Subcutaneous abdominal adipose tissue (tissue), 5 donors: ENCODE results near the gene RTL9.

Source experiments
- H3K27ac ChIP-seq: one replicate; pipeline ENCODE4 v1.7.0; 2013; ENCODE audit warnings: low read depth, mild to moderate bottlenecking, inconsistent platforms, low read length, moderate library complexity
- H3K27me3 ChIP-seq, 5 donors: one replicate each; pipeline ENCODE4 v1.7.0; 2013; ENCODE audit warnings: low read length in 5 of 5, inconsistent platforms in 1 of 5; ENCODE audit not compliant: control insufficient read depth in 5 of 5, insufficient read depth in 4 of 5
- H3K36me3 ChIP-seq, 5 donors: one replicate each; pipeline ENCODE4 v1.7.0; 2013; ENCODE audit warnings: low read length in 5 of 5; ENCODE audit not compliant: control insufficient read depth in 5 of 5, insufficient read depth in 5 of 5
- H3K4me1 ChIP-seq, 5 donors: one replicate each; pipeline ENCODE4 v1.7.0; 2013; ENCODE audit warnings: low read length in 5 of 5, mild to moderate bottlenecking in 3 of 5, moderate library complexity in 1 of 5; ENCODE audit not compliant: control insufficient read depth in 5 of 5, insufficient read depth in 5 of 5
- H3K4me3 ChIP-seq, 5 donors: one replicate each; pipeline ENCODE4 v1.7.0; 2013; ENCODE audit warnings: low read length in 5 of 5, low read depth in 1 of 5
- H3K9ac ChIP-seq, 5 donors: one replicate each; pipeline ENCODE4 v1.7.0; 2013; ENCODE audit warnings: low read length in 5 of 5, mild to moderate bottlenecking in 4 of 5, moderate library complexity in 3 of 5
- H3K9me3 ChIP-seq, 5 donors: one replicate each; pipeline ENCODE4 v1.7.0; 2013; ENCODE audit warnings: low read length in 5 of 5; ENCODE audit not compliant: control insufficient read depth in 5 of 5
- donor health status: healthy.
- donor health status: healthy.
- donor health status: healthy.
- donor health status: healthy.
- donor health status: healthy.

Gene RTL9

DNA sequence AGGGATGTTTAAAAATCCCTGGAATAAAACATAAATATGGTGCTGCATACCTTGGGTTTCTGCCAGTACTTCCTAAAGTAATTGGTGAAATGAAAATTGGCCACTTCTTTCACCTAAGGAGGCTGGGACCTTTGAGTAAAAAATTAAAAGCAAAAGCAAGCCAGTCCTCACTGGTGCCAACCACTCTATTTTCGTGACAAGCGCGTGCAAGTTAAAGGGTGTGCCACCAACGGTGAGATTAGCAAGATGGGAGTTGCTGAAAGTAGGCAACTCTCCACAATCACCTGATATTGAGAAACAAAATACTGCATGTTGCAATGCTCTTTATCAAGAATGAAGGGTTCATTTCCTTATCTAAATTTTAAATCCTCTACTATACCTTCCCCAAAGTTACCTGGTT is 19.7 kb upstream of the RTL9 start:
- Histone ChIP-seq H3K4me1 (peaks cover 0 to 2% (median 0%) of the 10 kb centered on the region in 5 donors), H3K4me3 (no peak overlapping the region), H3K27me3 (peaks cover 0 to 7% (median 0%) of the 10 kb centered on the region in 5 donors), H3K9me3 (no peaks in the 10 kb centered on the region), H3K36me3 (no peaks in the 10 kb centered on the region), H3K9ac (no peak overlapping the region), H3K27ac (no peak overlapping the region)

DNA sequence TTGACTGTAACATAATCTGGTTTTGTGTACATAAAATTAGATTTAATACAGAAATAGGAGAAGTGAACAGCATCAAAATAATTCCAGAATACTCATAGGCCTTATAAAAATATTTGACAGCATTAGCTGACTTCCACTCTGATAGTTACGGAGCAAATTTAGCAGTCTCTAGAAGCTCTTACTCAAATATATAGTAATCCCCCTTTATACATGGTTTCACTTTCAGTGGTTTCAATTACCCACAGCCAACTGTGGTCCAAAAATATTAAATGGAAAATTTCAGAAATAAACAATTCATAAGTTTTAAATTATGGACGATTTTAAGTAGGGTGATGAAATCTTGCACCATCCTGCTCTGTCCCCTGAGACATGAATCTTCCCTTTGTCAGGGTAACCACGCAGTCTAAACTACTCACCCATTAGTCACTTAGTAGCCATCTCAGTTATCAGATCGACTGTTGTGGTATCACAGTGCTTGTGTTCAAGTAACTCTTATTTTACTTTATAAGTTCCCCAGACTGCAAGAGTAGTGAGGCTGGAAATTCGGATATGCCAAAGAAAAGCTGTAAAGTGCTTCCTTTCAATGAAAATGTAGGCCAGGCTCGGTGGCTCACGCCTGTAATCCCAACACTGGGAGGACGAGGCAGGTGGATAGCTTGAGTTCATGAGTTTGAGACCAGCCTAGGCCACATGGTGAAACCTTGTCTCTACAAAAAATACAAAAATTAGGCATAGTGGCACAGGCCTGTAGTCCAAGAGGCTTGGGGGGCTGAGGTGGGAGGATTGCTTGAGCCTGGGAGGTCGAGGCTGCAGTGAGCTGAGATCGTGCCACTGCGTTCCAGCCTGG is 17.2 kb upstream of the RTL9 start:
- H3K27me3 ChIP-seq = no peaks in the 10 kb centered on the region
- H3K27ac ChIP-seq = peak overlapping the region; percentile 33
- H3K4me1 ChIP-seq = peaks cover 0 to 2% (median 0%) of the 10 kb centered on the region in 5 donors
- no peak overlapping the region for H3K9ac ChIP-seq
- H3K4me3 ChIP-seq = peak overlapping the region in 1 of 5 donors; percentile 11
- no peaks in the 10 kb centered on the region for H3K9me3 ChIP-seq
- no peaks in the 10 kb centered on the region for H3K36me3 ChIP-seq

DNA sequence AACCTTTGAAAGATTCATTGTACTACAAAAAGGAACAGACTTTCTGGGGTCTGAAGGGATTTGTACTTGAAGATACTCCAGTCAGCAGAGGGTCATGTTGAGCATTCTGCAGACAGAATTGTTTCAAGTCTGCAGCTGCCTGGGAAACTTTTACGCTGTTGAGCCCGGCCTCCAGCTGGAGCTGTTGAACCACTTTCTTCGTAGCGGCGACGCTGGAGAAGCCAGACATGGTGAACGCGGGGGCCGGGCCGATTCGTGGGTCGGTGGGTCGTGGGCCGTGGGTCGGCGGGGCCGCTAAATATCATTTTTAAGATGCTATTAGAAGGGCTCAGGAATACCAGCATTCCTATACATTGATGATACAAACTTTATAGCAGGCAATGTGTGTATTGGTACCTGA is 12.0 kb upstream of the RTL9 start:
- Histone ChIP-seq H3K9me3 (no peaks in the 10 kb centered on the region), H3K27ac (no peak overlapping the region), H3K36me3 (no peaks in the 10 kb centered on the region), H3K4me1 (no peaks in the 10 kb centered on the region), H3K9ac (no peak overlapping the region), H3K4me3 (no peak overlapping the region), H3K27me3 (peaks cover 0 to 3% (median 0%) of the 10 kb centered on the region in 5 donors)

DNA sequence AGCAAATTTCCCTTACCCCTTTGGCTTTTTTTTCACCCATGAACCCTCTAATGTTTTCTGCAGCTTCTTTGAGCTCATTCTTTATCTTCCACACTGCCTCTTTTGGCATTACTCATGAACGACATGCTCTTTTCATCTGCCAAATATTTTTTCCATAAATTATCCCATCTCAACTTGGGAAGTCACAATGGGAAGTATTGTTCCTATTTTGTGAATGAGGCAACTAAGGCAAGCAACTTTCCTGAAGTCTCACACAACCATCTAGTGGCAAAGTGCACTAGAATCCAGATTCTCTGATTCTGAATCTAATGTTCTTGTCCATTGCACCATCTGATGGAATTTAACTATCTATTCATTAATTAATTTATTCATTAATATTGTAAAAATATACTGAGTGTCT is 625 bp downstream of the RTL9 start:
- H3K36me3 ChIP-seq = no peaks in the 10 kb centered on the region
- H3K27ac ChIP-seq = no peak overlapping the region
- no peak overlapping the region for H3K4me3 ChIP-seq
- H3K4me1 ChIP-seq = peaks cover 0 to 4% (median 0%) of the 10 kb centered on the region in 5 donors
- H3K9me3 ChIP-seq = no peaks in the 10 kb centered on the region
- H3K27me3 ChIP-seq = peaks cover 0 to 4% (median 4%) of the 10 kb centered on the region in 5 donors
- H3K9ac ChIP-seq = no peak overlapping the region

DNA sequence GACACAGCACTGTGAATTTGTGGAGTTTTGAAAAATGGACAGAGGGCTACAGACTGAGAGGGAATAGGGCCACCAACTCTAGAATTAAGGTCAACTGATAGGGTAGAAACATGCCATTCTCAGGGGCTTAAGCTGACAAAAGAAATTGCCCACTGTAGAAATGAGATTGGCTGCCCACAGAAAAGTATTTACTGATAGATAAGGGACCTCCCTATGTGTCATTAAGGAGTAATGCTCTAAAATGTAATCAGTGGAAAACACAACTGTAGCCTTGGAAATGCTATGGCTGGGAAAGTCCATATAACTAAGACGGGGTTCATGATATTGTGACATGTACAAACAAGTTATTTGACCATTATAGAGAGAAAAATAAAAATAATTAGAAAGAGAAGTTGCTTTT is 4.6 kb downstream of the RTL9 start:
- Histone ChIP-seq H3K4me1 (peaks cover 0 to 3% (median 0%) of the 10 kb centered on the region in 5 donors), H3K4me3 (no peak overlapping the region), H3K9me3 (no peaks in the 10 kb centered on the region), H3K27me3 (peaks cover 0 to 4% (median 4%) of the 10 kb centered on the region in 5 donors), H3K9ac (no peak overlapping the region), H3K36me3 (no peaks in the 10 kb centered on the region), H3K27ac (no peak overlapping the region)

DNA sequence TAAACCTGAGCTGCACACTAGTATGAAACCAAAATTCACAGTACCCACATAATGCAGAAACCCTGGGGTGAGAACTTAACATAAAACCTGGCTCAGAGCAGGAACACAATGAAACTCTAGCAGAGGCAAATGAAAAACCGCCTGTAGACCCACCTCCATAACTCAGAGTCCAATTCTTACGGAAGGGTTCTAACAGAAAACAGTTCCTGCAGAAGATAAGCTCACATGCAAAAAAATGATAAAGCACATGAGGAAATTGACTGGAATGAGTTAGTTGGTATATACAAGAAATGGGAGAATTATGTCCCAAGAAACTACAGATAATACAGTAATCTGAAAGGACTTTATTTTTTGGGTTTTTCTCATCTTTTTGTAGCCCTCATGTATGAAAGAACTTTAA is 14.7 kb downstream of the RTL9 start:
- Histone ChIP-seq H3K4me1 (no peaks in the 10 kb centered on the region), H3K9me3 (no peaks in the 10 kb centered on the region), H3K36me3 (no peaks in the 10 kb centered on the region), H3K9ac (no peak overlapping the region), H3K27ac (no peak overlapping the region), H3K27me3 (peaks cover 0 to 14% (median 7%) of the 10 kb centered on the region in 5 donors), H3K4me3 (no peak overlapping the region)

DNA sequence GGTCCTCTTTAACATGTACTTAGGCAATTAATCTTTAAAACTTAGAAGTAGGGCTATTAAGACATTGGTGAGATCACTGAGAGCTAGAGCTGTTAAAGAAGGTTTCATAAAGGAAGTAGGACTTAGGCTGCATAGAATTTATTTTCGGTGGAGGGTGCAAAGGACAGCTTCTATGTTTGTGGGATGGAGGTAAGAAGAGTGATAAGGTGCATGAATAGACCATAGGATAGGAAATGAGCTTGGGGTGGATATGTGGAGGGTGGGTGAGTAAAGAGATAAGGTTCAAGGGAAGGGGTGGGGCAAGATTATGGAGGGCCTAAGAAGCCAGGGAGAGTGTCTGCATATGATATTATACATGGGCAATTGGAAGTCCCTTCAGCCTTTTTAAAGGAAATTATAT is 15.9 kb downstream of the RTL9 start:
- Histone ChIP-seq H3K4me1 (no peaks in the 10 kb centered on the region), H3K36me3 (no peaks in the 10 kb centered on the region), H3K9me3 (no peaks in the 10 kb centered on the region), H3K27ac (no peak overlapping the region), H3K4me3 (no peak overlapping the region), H3K9ac (no peak overlapping the region), H3K27me3 (peaks cover 0 to 14% (median 7%) of the 10 kb centered on the region in 5 donors)

DNA sequence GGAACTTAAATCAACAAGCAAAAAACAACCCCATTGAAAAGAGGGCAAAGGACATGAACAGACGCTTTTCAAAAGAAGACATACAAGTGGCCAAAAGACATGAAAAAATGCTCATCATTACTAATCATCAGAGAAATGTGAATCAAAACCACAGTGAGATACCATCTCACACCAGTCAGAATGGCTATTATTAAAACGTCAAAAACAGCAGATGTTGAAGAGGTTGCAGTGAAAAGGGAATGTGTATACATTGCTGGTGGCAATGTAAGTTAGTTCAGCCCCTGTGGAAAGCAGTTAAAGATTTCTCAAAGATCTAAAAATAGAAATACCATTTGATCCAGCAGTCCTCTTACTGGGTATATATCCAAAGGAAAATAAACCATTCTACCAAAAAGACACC is 22.6 kb downstream of the RTL9 start:
- H3K27ac ChIP-seq = no peak overlapping the region
- H3K9ac ChIP-seq = no peak overlapping the region
- H3K4me3 ChIP-seq = no peak overlapping the region
- H3K27me3 ChIP-seq = peaks cover 0 to 5% (median 2%) of the 10 kb centered on the region in 5 donors
- H3K9me3 ChIP-seq = no peaks in the 10 kb centered on the region
- no peaks in the 10 kb centered on the region for H3K4me1 ChIP-seq
- H3K36me3 ChIP-seq = no peaks in the 10 kb centered on the region

DNA sequence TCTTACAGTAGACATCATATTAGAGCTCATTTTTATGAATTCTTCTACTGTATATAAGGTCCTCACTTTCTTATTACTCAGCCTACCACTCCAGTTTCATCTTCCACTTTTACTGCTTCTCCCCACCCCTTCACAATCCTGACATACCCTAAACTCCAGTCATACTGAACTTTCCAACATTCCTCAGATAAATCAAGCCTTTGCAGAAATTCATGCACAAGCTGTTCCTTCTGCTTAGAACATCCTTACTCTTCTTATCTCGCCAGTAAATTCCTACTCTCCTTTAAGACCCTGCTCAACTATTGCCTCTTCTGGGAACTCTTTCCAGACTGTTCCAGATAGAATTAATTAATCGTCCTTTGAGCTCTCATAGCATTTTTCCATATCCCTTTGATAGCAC is 24.8 kb downstream of the RTL9 start:
- H3K9me3 ChIP-seq = no peaks in the 10 kb centered on the region
- H3K9ac ChIP-seq = no peak overlapping the region
- H3K27ac ChIP-seq = no peak overlapping the region
- peaks cover 0 to 10% (median 2%) of the 10 kb centered on the region in 5 donors for H3K27me3 ChIP-seq
- no peaks in the 10 kb centered on the region for H3K4me1 ChIP-seq
- H3K36me3 ChIP-seq = no peaks in the 10 kb centered on the region
- no peak overlapping the region for H3K4me3 ChIP-seq

DNA sequence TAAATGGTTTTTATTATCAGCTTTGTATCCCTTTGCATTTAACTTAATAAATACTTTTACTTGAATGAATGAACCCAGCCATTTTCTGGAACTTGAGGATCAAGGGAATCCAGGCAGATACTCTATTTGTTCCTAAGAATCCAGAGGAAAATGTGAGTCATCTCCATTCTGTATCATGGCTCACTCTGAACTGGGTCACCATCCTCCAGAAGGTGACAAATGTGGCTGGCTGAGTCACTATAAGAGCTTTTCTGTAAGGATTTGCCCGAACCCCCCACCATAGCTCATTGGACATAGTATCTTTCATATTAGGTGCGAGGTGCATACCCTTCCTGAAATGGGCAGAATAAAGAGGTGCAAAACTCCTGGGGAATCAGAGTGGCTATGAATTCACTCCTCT is 25.8 kb downstream of the RTL9 start:
- H3K36me3 ChIP-seq = no peaks in the 10 kb centered on the region
- no peak overlapping the region for H3K9ac ChIP-seq
- no peaks in the 10 kb centered on the region for H3K9me3 ChIP-seq
- H3K27ac ChIP-seq = no peak overlapping the region
- H3K4me1 ChIP-seq = no peaks in the 10 kb centered on the region
- H3K27me3 ChIP-seq = peaks cover 0 to 12% (median 4%) of the 10 kb centered on the region in 5 donors
- no peak overlapping the region for H3K4me3 ChIP-seq
